Heart left ventricle (tissue), 16 donors: ENCODE measurements around the gene LMX1A. TPM values are rescaled to one million over a fixed set of nuclear protein-coding genes. Genes with fewer than 3 reads are reported as not detected.

Experiments used
- ATAC-seq, 4 donors: fragments of 200-7000 bp; cut with Tn5 transposase; one replicate each; pipeline ENCODE4 v1.9.1; 2020 to 2022; ENCODE audit warnings: moderate library complexity in 4 of 4, mild to moderate bottlenecking in 3 of 4, moderate number of reproducible peaks in 1 of 4
- DNase-seq, 5 donors: peaks; one replicate each; pipeline ENCODE4 v3.0.0-alpha.2; 2020
- H3K27ac ChIP-seq, 12 donors: fragments of 200-600 bp; sonication (generic) in 4 of 12; one replicate each; pipeline versions ENCODE4 v1.5.0 to v1.8.0; 2016 to 2022; ENCODE audit warnings: mild to moderate bottlenecking in 2 of 12
- H3K27me3 ChIP-seq, 9 donors: fragments of 200-600 bp; sonication (generic) in 2 of 9; one replicate each; pipeline versions ENCODE4 v1.5.1 to v1.8.0; 2016 to 2022; ENCODE audit warnings: mild to moderate bottlenecking in 3 of 9
- H3K36me3 ChIP-seq, 9 donors: fragments of 200-600 bp; sonication (generic) in 2 of 9; one replicate each; pipeline versions ENCODE4 v1.5.0 to v1.8.0; 2018 to 2022; ENCODE audit warnings: mild to moderate bottlenecking in 2 of 9
- H3K4me1 ChIP-seq, 12 donors: fragments of 200-600 bp; sonication (generic) in 4 of 12; one replicate each; pipeline versions ENCODE4 v1.5.0 to v1.8.0; 2016 to 2022; ENCODE audit warnings: mild to moderate bottlenecking in 3 of 12
- H3K4me3 ChIP-seq, 12 donors: fragments of 200-600 bp; sonication (generic) in 4 of 12; one replicate each; pipeline versions ENCODE4 v1.5.0 to v1.8.0; 2017 to 2022; ENCODE audit warnings: mild to moderate bottlenecking in 9 of 12, moderate library complexity in 4 of 12
- H3K9me3 ChIP-seq, 12 donors: fragments of 200-600 bp; sonication (generic) in 4 of 12; one replicate each; pipeline versions ENCODE4 v1.5.0 to v1.8.0; 2016 to 2022; ENCODE audit warnings: mild to moderate bottlenecking in 1 of 12
- POLR2A ChIP-seq, 2 donors: fragments of 450-650 bp; IDR thresholded peaks; one replicate each; pipeline ENCODE4 v1.6.1; 2017; ENCODE audit warnings: antibody characterized with exemption in 2 of 2, mild to moderate bottlenecking in 2 of 2, moderate library complexity in 2 of 2
- WGBS, 4 donors: extraction: QIAGEN DNeasy Blood & Tissue Kit in 2 of 4; methylation state at CpG; one replicate each; pipeline versions ENCODE4 v1.1.5 to v1.1.7; 2013 to 2018; 5-methylcytosine and 5-hydroxymethylcytosine counted together
- intact Hi-C, 10 donors: fragments of 100-400 bp; cut with DNase I; formaldehyde crosslinking; loops; one replicate each; pipeline versions ENCODE4 v1.11.1 to v1.14.2; 2022
- polyA plus RNA-seq, 2 donors: library from polyadenylated mRNA; stranded (reverse); fragments of 200-250 nt; gene quantifications; one replicate each; pipeline ENCODE4 v1.2.3, GENCODE V29; 2013
- total RNA-seq, 9 donors: library from RNA; depleted of rRNA in 2 of 9; stranded (reverse); fragments of >200 nt in 2 of 9; fragmentation: NEBNext Ultra II Directional in 3 of 9; extraction: Animal tissue kit (Norgen Biotek cat#: 25700) in 3 of 9; gene quantifications; one replicate each; pipeline versions ENCODE4 v1.1.0 to v1.2.4, GENCODE V29; 2016 to 2023
- TF ChIP-seq, protein P1 (sequence below), 12 donors: fragments of 200-600 bp; sonication (generic) in 4 of 12; IDR thresholded peaks; one replicate each; pipeline versions ENCODE4 v1.5.0 to v1.8.0; 2018 to 2022; ENCODE audit warnings: antibody characterized with exemption in 12 of 12, mild to moderate bottlenecking in 5 of 12
- donor health status: ischemic (EF 13 %, LVEDD 7.1; RV severe dilation, severe dysfunction).
- donor health status: healthy with polysubstance abuse.
- donor health status: DM: no; HTN: yes; CAD: no.
- donor health status: DM: no; HTN: no; CAD: no.
- donor health status: ischemic (EF 25% LVEDD 6.9; RV normal size, moderate dysfunction).
- donor health status: ischemic (EF 25% LVEDD 5.7; RV mildly dilated, moderate dysfunction).
- donor health status: healthy.
- donor health status: DM: yes; HTN: yes; CAD: no.
- donor health status: ischemic (EF 35%, LVEDD 5.7; RV mildly dilated, moderate dysfunction).
- donor health status: nonischemic (EF 11% LVEDD 7.7; RV severe dilation, severe dysfunction).
- donor health status: DM: yes; HTN: yes; CAD: no.
- donor health status: PGD.
- donor health status: ischemic (EF 29% LVEDD 5.4; RV normal size, mild dysfunction).
- donor health status: nonischemic (EF 23%, LVEDD 6.1; RV moderate dilation, normal function).

The LMX1A gene
- total and polyA plus RNA-seq, 11 donors = 0.03 to 0.37 (median 0.14) TPM; not detected in 5

DNA sequence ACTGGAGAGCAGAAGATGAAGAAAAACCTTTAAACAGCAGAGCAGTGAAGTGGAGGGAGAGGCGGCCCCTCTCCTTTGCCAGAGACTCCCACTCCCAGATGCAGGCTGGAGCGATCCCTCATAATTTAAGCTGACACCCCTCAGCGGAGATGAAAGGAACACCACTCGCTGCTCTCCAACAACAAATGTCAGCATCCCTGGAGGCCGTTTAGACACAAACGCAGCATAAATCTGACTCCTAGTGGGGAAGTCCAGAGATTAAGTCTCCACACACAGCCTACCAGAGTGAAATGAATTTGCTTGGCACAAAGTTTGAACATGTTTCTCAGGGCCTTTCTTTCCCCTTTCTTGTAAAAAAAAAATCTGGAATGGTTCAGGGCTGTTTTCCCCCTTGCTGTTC lies 137.8 kb downstream of the LMX1A start:
- WGBS, 4 donors = 45 to 60% (median 54%) methylated on average over 6 of the region's 6 CpGs
- Histone ChIP-seq H3K9me3 (no peaks in the 10 kb centered on the region), H3K27me3 (peaks cover 0 to 2% (median 0%) of the 10 kb centered on the region in 9 donors), H3K4me3 (no peak overlapping the region), H3K36me3 (no peaks in the 10 kb centered on the region), H3K27ac (no peak overlapping the region), H3K4me1 (peaks cover 0 to 3% (median 0%) of the 10 kb centered on the region in 12 donors)
- DNase-seq (no peak), ATAC-seq (no peak)
- no peak for TF ChIP-seq POLR2A (IDR thresholded peaks at IDR 0.05)
- TF ChIP-seq, protein P1, sequence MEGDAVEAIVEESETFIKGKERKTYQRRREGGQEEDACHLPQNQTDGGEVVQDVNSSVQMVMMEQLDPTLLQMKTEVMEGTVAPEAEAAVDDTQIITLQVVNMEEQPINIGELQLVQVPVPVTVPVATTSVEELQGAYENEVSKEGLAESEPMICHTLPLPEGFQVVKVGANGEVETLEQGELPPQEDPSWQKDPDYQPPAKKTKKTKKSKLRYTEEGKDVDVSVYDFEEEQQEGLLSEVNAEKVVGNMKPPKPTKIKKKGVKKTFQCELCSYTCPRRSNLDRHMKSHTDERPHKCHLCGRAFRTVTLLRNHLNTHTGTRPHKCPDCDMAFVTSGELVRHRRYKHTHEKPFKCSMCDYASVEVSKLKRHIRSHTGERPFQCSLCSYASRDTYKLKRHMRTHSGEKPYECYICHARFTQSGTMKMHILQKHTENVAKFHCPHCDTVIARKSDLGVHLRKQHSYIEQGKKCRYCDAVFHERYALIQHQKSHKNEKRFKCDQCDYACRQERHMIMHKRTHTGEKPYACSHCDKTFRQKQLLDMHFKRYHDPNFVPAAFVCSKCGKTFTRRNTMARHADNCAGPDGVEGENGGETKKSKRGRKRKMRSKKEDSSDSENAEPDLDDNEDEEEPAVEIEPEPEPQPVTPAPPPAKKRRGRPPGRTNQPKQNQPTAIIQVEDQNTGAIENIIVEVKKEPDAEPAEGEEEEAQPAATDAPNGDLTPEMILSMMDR (IDR thresholded peaks at IDR 0.05) = no peak
- intact Hi-C loops = no loop called here

GRCh38 chr1:165217958-165218357 lies 138.6 kb downstream of the LMX1A start:
- Histone ChIP-seq H3K27ac (no peak overlapping the region), H3K4me1 (peaks cover 0 to 3% (median 0%) of the 10 kb centered on the region in 12 donors), H3K9me3 (no peaks in the 10 kb centered on the region), H3K36me3 (no peaks in the 10 kb centered on the region), H3K4me3 (no peak overlapping the region), H3K27me3 (peaks cover 0 to 5% (median 0%) of the 10 kb centered on the region in 9 donors)
- no peak for ATAC-seq
- no peak for DNase-seq
- WGBS, 4 donors = 38 to 53% (median 45%) methylated on average over 1 of the region's 1 CpG
- no peak for TF ChIP-seq POLR2A (IDR thresholded peaks at IDR 0.05)
- TF ChIP-seq, protein P1 (IDR thresholded peaks at IDR 0.05) = no peak
- intact Hi-C loops = loop anchor here in 1 of 10 donors (1.0 kb wide), 1 partner anchor 30 kb away; no protein-coding TSS in a partner anchor

GRCh38 chr1:165216254-165216653 lies 140.3 kb downstream of the LMX1A start:
- no peak for TF ChIP-seq POLR2A (IDR thresholded peaks at IDR 0.05)
- TF ChIP-seq, protein P1 (IDR thresholded peaks at IDR 0.05) = no peak
- ATAC-seq = no peak
- intact Hi-C loops = no loop called here

GRCh38 chr1:165215676-165216075 lies 140.8 kb downstream of the LMX1A start:
- intact Hi-C loops = no loop called here

More at GRCh38 chr1:165216254-165216653, 140.3 kb downstream of the LMX1A start:
- no peak for DNase-seq
- H3K36me3 ChIP-seq = no peaks in the 10 kb centered on the region
- H3K4me3 ChIP-seq = no peak overlapping the region
- H3K27ac ChIP-seq = no peak overlapping the region
- peaks cover 0 to under 1% (median 0%) of the 10 kb centered on the region in 12 donors for H3K4me1 ChIP-seq
- no peaks in the 10 kb centered on the region for H3K9me3 ChIP-seq
- H3K27me3 ChIP-seq = peaks cover 0 to 5% (median 0%) of the 10 kb centered on the region in 9 donors

More at GRCh38 chr1:165215676-165216075, 140.8 kb downstream of the LMX1A start:
- no peak overlapping the region for H3K27ac ChIP-seq
- no peaks in the 10 kb centered on the region for H3K4me1 ChIP-seq
- 76 to 87% (median 82%) methylated on average over 2 of the region's 2 CpGs for WGBS, 4 donors
- ATAC-seq = no peak
- no peak overlapping the region for H3K4me3 ChIP-seq
- DNase-seq = no peak
- H3K9me3 ChIP-seq = no peaks in the 10 kb centered on the region
- TF ChIP-seq, protein P1 (IDR thresholded peaks at IDR 0.05) = no peak
- no peak for TF ChIP-seq POLR2A (IDR thresholded peaks at IDR 0.05)
- no peaks in the 10 kb centered on the region for H3K36me3 ChIP-seq
- H3K27me3 ChIP-seq = peaks cover 0 to 5% (median 0%) of the 10 kb centered on the region in 9 donors
